ENCODE measurements around the gene CRACR2A.

Gene CRACR2A

GRCh38 chr12:3606128-3606527 lies 146.8 kb downstream of the CRACR2A start:
- DNase-seq (ENCODE audit: low spot score in 2 of 2) (no peak), ATAC-seq (replicated peaks; ENCODE audit: extremely low read depth, poor library complexity, severe bottlenecking) (no peak)
- peaks cover 16% of the 10 kb centered on the region for H3K4me1 Mint-ChIP-seq
- H3K27me3 Mint-ChIP-seq, result peaks cover 10% of the 10 kb centered on the region
- peaks cover 7% of the 10 kb centered on the region for H3K9me3 Mint-ChIP-seq
- H3K36me3 Mint-ChIP-seq (ENCODE audit: insufficient read depth), result peaks cover 3% of the 10 kb centered on the region
- no peak overlapping the region for H3K27ac Mint-ChIP-seq (ENCODE audit: low read depth)
- no peak overlapping the region for H3K4me3 Mint-ChIP-seq

GRCh38 chr12:3605692-3606091 lies 147.2 kb downstream of the CRACR2A start:
- Mint-ChIP-seq H3K36me3 (ENCODE audit: insufficient read depth) (peaks cover 3% of the 10 kb centered on the region), H3K27ac (ENCODE audit: low read depth) (no peak overlapping the region), H3K9me3 (peaks cover 7% of the 10 kb centered on the region), H3K27me3 (peaks cover 14% of the 10 kb centered on the region), H3K4me3 (no peak overlapping the region), H3K4me1 (peaks cover 16% of the 10 kb centered on the region)
- ATAC-seq (replicated peaks; ENCODE audit: extremely low read depth, poor library complexity, severe bottlenecking) (no peak), DNase-seq (ENCODE audit: low spot score in 2 of 2) (no peak)

- DNase-seq (ENCODE audit: low spot score in 2 of 2) (no peak), ATAC-seq (replicated peaks; ENCODE audit: extremely low read depth, poor library complexity, severe bottlenecking) (no peak)
- Mint-ChIP-seq H3K36me3 (ENCODE audit: insufficient read depth) (peaks cover 3% of the 10 kb centered on the region), H3K27ac (ENCODE audit: low read depth) (no peak overlapping the region), H3K4me3 (no peak overlapping the region), H3K4me1 (peaks cover 16% of the 10 kb centered on the region), H3K27me3 (peaks cover 14% of the 10 kb centered on the region), H3K9me3 (peaks cover 7% of the 10 kb centered on the region)
These were observed 147.9 kb downstream of the CRACR2A start for GRCh38 chr12:3604748-3605586.

GRCh38 chr12:3604286-3604685 lies 148.6 kb downstream of the CRACR2A start:
- ATAC-seq (replicated peaks; ENCODE audit: extremely low read depth, poor library complexity, severe bottlenecking) (no peak), DNase-seq (ENCODE audit: low spot score in 2 of 2) (no peak)
- H3K27me3 Mint-ChIP-seq, result peaks cover 14% of the 10 kb centered on the region
- H3K4me1 Mint-ChIP-seq, result peaks cover 15% of the 10 kb centered on the region
- peaks cover under 1% of the 10 kb centered on the region for H3K9me3 Mint-ChIP-seq
- no peak overlapping the region for H3K4me3 Mint-ChIP-seq
- no peak overlapping the region for H3K27ac Mint-ChIP-seq (ENCODE audit: low read depth)
- peaks cover 3% of the 10 kb centered on the region for H3K36me3 Mint-ChIP-seq (ENCODE audit: insufficient read depth)

- ATAC-seq (replicated peaks; ENCODE audit: extremely low read depth, poor library complexity, severe bottlenecking), result no peak
- H3K27me3 Mint-ChIP-seq, result peaks cover 14% of the 10 kb centered on the region
- no peak overlapping the region for H3K4me3 Mint-ChIP-seq
- H3K36me3 Mint-ChIP-seq (ENCODE audit: insufficient read depth), result no peaks in the 10 kb centered on the region
- peaks cover 10% of the 10 kb centered on the region for H3K4me1 Mint-ChIP-seq
- no peaks in the 10 kb centered on the region for H3K9me3 Mint-ChIP-seq
- DNase-seq (ENCODE audit: low spot score in 2 of 2), result no peak
- no peak overlapping the region for H3K27ac Mint-ChIP-seq (ENCODE audit: low read depth)
These were observed 149.3 kb downstream of the CRACR2A start for GRCh38 chr12:3603576-3603975.

- Mint-ChIP-seq H3K36me3 (ENCODE audit: insufficient read depth) (no peaks in the 10 kb centered on the region), H3K27me3 (peaks cover 14% of the 10 kb centered on the region), H3K9me3 (no peaks in the 10 kb centered on the region), H3K27ac (ENCODE audit: low read depth) (no peak overlapping the region), H3K4me3 (no peak overlapping the region), H3K4me1 (peaks cover 10% of the 10 kb centered on the region)
- ATAC-seq (replicated peaks; ENCODE audit: extremely low read depth, poor library complexity, severe bottlenecking) (no peak), DNase-seq (ENCODE audit: low spot score in 2 of 2) (no peak)
These were observed 150.4 kb downstream of the CRACR2A start for GRCh38 chr12:3602488-3602887.

- Mint-ChIP-seq H3K36me3 (ENCODE audit: insufficient read depth) (no peaks in the 10 kb centered on the region), H3K4me3 (no peak overlapping the region), H3K9me3 (no peaks in the 10 kb centered on the region), H3K27ac (ENCODE audit: low read depth) (no peak overlapping the region), H3K4me1 (peaks cover 10% of the 10 kb centered on the region), H3K27me3 (peaks cover 15% of the 10 kb centered on the region)
- ATAC-seq (replicated peaks; ENCODE audit: extremely low read depth, poor library complexity, severe bottlenecking) (no peak), DNase-seq (ENCODE audit: low spot score in 2 of 2) (no peak)
These were observed 151.3 kb downstream of the CRACR2A start for GRCh38 chr12:3601461-3602150.

- Mint-ChIP-seq H3K27ac (ENCODE audit: low read depth) (no peak overlapping the region), H3K4me1 (peaks cover 10% of the 10 kb centered on the region), H3K9me3 (no peaks in the 10 kb centered on the region), H3K4me3 (no peak overlapping the region), H3K27me3 (peaks cover 21% of the 10 kb centered on the region), H3K36me3 (ENCODE audit: insufficient read depth) (no peaks in the 10 kb centered on the region)
- DNase-seq (ENCODE audit: low spot score in 2 of 2) (no peak), ATAC-seq (replicated peaks; ENCODE audit: extremely low read depth, poor library complexity, severe bottlenecking) (no peak)
These were observed 152.0 kb downstream of the CRACR2A start for GRCh38 chr12:3600951-3601350.

- no peaks in the 10 kb centered on the region for H3K36me3 Mint-ChIP-seq (ENCODE audit: insufficient read depth)
- no peak overlapping the region for H3K4me3 Mint-ChIP-seq
- H3K9me3 Mint-ChIP-seq, result no peaks in the 10 kb centered on the region
- peaks cover 8% of the 10 kb centered on the region for H3K4me1 Mint-ChIP-seq
- H3K27me3 Mint-ChIP-seq, result peaks cover 29% of the 10 kb centered on the region
- no peak overlapping the region for H3K27ac Mint-ChIP-seq (ENCODE audit: low read depth)
- DNase-seq (ENCODE audit: low spot score in 2 of 2) (no peak), ATAC-seq (replicated peaks; ENCODE audit: extremely low read depth, poor library complexity, severe bottlenecking) (no peak)
These were observed 152.7 kb downstream of the CRACR2A start for GRCh38 chr12:3600039-3600720.

- ATAC-seq (replicated peaks; ENCODE audit: extremely low read depth, poor library complexity, severe bottlenecking), result no peak
- Mint-ChIP-seq H3K4me3 (no peak overlapping the region), H3K9me3 (no peaks in the 10 kb centered on the region), H3K27ac (ENCODE audit: low read depth) (no peak overlapping the region), H3K27me3 (peaks cover 31% of the 10 kb centered on the region), H3K4me1 (no peaks in the 10 kb centered on the region), H3K36me3 (ENCODE audit: insufficient read depth) (no peaks in the 10 kb centered on the region)
- DNase-seq (ENCODE audit: low spot score in 2 of 2), result no peak
These were observed 153.7 kb downstream of the CRACR2A start for GRCh38 chr12:3598896-3599860.

- Mint-ChIP-seq H3K4me3 (no peak overlapping the region), H3K4me1 (no peaks in the 10 kb centered on the region), H3K27ac (ENCODE audit: low read depth) (no peak overlapping the region), H3K36me3 (ENCODE audit: insufficient read depth) (no peaks in the 10 kb centered on the region), H3K27me3 (peaks cover 42% of the 10 kb centered on the region), H3K9me3 (no peaks in the 10 kb centered on the region)
- DNase-seq (ENCODE audit: low spot score in 2 of 2) (no peak), ATAC-seq (replicated peaks; ENCODE audit: extremely low read depth, poor library complexity, severe bottlenecking) (no peak)
These were observed 155.2 kb downstream of the CRACR2A start for GRCh38 chr12:3597526-3598210.
